Loucy (cell line): ENCODE data around the gene FAM114A2.

Experiments
- H2AFZ ChIP-seq: fragments of 200-600 bp; sonication (generic); 2 replicates; pipeline ENCODE4 v1.6.0; 2016; ENCODE audit warnings: antibody characterized with exemption, mild to moderate bottlenecking, low read length, moderate library complexity
- H3F3A ChIP-seq: fragments of 200-600 bp; 2 replicates; pipeline ENCODE4 v1.6.0; 2016; ENCODE audit warnings: antibody characterized with exemption, low read depth, mild to moderate bottlenecking
- H3K27me3 ChIP-seq: fragments of 200-600 bp; sonication (generic); 2 replicates; pipeline ENCODE4 v1.6.1; 2014; ENCODE audit warnings: low read length, mild to moderate bottlenecking; ENCODE audit not compliant: insufficient read depth, poor library complexity, severe bottlenecking
- H3K36me3 ChIP-seq: fragments of 200-600 bp; sonication (generic); 2 replicates; pipeline ENCODE4 v1.6.1; 2016; ENCODE audit warnings: low read length; ENCODE audit not compliant: insufficient read depth
- H3K4me1 ChIP-seq: fragments of 200-600 bp; sonication (generic); 2 replicates; pipeline ENCODE4 v1.5.1; 2014; ENCODE audit warnings: low read length, mild to moderate bottlenecking; ENCODE audit not compliant: insufficient read depth, poor library complexity, severe bottlenecking
- H3K4me2 ChIP-seq: fragments of 200-600 bp; sonication (generic); 2 replicates; pipeline ENCODE4 v1.6.0; 2014; ENCODE audit warnings: antibody characterized with exemption, low read length, low read depth, mild to moderate bottlenecking; ENCODE audit not compliant: poor library complexity, severe bottlenecking
- H3K4me3 ChIP-seq: fragments of 200-600 bp; sonication (generic); 2 replicates; pipeline ENCODE4 v1.5.1; 2014; ENCODE audit warnings: low read length, mild to moderate bottlenecking, mixed read lengths; ENCODE audit not compliant: poor library complexity, severe bottlenecking
- H3K79me2 ChIP-seq: fragments of 200-600 bp; sonication (generic); 2 replicates; pipeline ENCODE4 v1.6.1; 2014; ENCODE audit warnings: low read length; ENCODE audit not compliant: insufficient read depth
- H3K9ac ChIP-seq: fragments of 200-600 bp; sonication (generic); 2 replicates; pipeline ENCODE4 v1.6.0; 2014; ENCODE audit warnings: mild to moderate bottlenecking, low read depth, low read length, moderate library complexity; ENCODE audit not compliant: poor library complexity, severe bottlenecking
- H3K9me2 ChIP-seq: fragments of 200-600 bp; sonication (generic); replicated peaks from 2 replicates; pipeline ENCODE4 v1.6.1; 2016; ENCODE audit warnings: low read depth, low read length, mixed read lengths
- H3K9me3 ChIP-seq: fragments of 200-600 bp; sonication (generic); 2 replicates; pipeline ENCODE4 v1.6.1; 2014; ENCODE audit warnings: mild to moderate bottlenecking, antibody characterized with exemption, low read length, low read depth; ENCODE audit not compliant: insufficient read depth
- H4K20me1 ChIP-seq: fragments of 200-600 bp; sonication (generic); 2 replicates; pipeline ENCODE4 v1.6.0; 2014; ENCODE audit warnings: antibody characterized with exemption, low read length, mild to moderate bottlenecking; ENCODE audit not compliant: insufficient read depth, poor library complexity, severe bottlenecking
- CTCF ChIP-seq: fragments of 200-600 bp; sonication (generic); conservative IDR thresholded peaks from 2 replicates; pipeline ENCODE4 v1.5.1; 2014; ENCODE audit warnings: mild to moderate bottlenecking, antibody characterized with exemption, low read length
- EZH2phosphoT487 ChIP-seq: fragments of 200-600 bp; IDR thresholded peaks from 2 replicates; pipeline ENCODE4 v1.6.1; 2018; ENCODE audit warnings: antibody characterized with exemption, mild to moderate bottlenecking, moderate library complexity, borderline replicate concordance

Gene FAM114A2

GRCh38 chr5:154059039-154059430 lies 20.3 kb upstream of the FAM114A2 start:
- peak overlapping the region; percentile 62 for H3K4me3 ChIP-seq
- H3F3A ChIP-seq: no peaks in the 10 kb centered on the region
- peaks cover 22% of the 10 kb centered on the region for H3K4me1 ChIP-seq
- H3K9me3 ChIP-seq: no peaks in the 10 kb centered on the region
- no peaks in the 10 kb centered on the region for H3K27me3 ChIP-seq
- peak overlapping the region; percentile 76 for H3K4me2 ChIP-seq
- peak overlapping the region; percentile 22 for H3K9ac ChIP-seq
- H4K20me1 ChIP-seq: no peaks in the 10 kb centered on the region
- H2AFZ ChIP-seq: no peak overlapping the region
- H3K79me2 ChIP-seq: no peaks in the 10 kb centered on the region
- H3K36me3 ChIP-seq: no peaks in the 10 kb centered on the region; the same call in 1 of the 2 replicates
- H3K9me2 ChIP-seq: no peaks in the 10 kb centered on the region
- TF ChIP-seq EZH2phosphoT487 (no peak), CTCF (no peak)

DNA sequence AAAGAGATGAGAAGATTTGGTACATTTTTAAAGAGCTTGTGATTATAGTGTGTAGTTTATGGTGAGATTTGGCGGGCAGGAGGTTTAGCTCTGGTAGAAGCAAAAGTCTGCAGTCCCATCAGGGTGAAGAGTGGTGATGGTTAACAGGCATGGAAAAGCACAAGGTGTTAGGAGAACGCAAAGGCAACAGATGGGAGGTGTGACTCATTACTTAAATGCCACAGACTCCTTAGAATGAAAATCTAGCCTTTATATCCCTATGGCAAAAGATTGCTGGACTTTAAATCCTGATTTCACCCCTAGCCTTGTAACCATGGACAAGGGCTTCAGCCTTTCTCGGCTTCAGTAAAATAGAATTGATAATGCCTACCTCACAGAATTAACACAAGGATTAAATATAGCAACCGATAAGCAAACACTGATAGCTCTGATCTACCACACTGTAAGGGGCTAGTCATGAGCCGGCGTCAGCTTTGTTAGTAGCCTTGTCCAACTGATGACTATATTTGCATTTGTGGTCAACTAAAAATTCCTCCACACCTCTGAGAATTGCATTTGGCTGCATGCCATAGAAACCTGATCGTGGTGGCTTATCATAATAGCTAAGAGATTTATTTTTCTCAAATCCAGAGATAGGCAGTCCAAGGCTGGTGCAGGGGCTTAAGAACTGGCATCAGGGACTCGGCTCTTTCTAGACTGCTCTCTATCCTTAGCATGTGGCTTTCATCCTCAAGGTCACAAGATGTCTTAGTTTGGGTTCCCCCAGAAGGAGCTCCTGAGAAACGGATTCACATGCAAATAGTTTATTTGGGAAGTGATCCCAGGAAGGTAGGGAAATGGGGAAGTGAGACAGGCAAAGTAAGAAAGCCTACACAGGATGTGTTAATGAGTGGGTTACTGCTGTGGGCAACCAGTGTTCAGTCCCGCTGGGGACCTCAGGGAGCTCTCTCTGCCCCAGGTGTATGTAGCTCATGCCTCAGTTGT lies 19.6 kb upstream of the FAM114A2 start:
- H3F3A ChIP-seq: no peaks in the 10 kb centered on the region
- H3K9me2 ChIP-seq: no peaks in the 10 kb centered on the region
- no peaks in the 10 kb centered on the region for H3K79me2 ChIP-seq
- peak overlapping the region; percentile 62 for H3K4me3 ChIP-seq
- peaks cover 22% of the 10 kb centered on the region for H3K4me1 ChIP-seq
- H3K9me3 ChIP-seq: no peaks in the 10 kb centered on the region
- H3K9ac ChIP-seq: no peak overlapping the region
- H4K20me1 ChIP-seq: no peaks in the 10 kb centered on the region
- H3K4me2 ChIP-seq: peak overlapping the region; percentile 76
- no peak for TF ChIP-seq CTCF
- TF ChIP-seq EZH2phosphoT487: no peak
- no peak overlapping the region for H2AFZ ChIP-seq
- no peaks in the 10 kb centered on the region; the same call in 1 of the 2 replicates for H3K36me3 ChIP-seq
- H3K27me3 ChIP-seq: no peaks in the 10 kb centered on the region

DNA sequence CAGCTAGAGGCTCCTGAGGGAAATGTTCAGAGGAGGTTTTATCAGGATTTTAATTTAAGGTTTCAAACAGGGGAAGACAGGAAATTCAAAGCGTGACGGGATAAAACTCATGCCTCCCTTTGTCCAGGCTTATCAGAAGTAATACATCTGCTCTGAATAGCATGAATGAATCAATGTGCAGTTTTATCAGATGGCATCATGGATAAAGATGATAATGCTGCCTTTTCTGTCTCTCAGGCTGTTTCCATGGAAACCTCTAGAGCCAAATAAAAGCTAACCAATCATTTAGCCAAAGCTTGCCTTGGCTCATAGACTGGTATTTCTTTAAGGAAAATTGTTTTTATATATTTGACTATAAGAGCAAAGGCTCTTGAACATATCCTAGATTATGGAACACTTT lies 16.5 kb upstream of the FAM114A2 start:
- Histone ChIP-seq H3K9me2 (no peaks in the 10 kb centered on the region), H3K36me3 (no peaks in the 10 kb centered on the region; the same call in 1 of the 2 replicates), H4K20me1 (no peaks in the 10 kb centered on the region), H3K4me2 (no peak overlapping the region), H3K27me3 (no peaks in the 10 kb centered on the region), H3K4me3 (no peak overlapping the region), H2AFZ (no peak overlapping the region), H3K79me2 (no peaks in the 10 kb centered on the region), H3F3A (no peaks in the 10 kb centered on the region), H3K9me3 (no peaks in the 10 kb centered on the region), H3K4me1 (peaks cover 22% of the 10 kb centered on the region), H3K9ac (no peak overlapping the region)
- TF ChIP-seq EZH2phosphoT487 (no peak), CTCF (no peak)
